GM23338 (cell line): ENCODE results near the gene MEGF9. TPM values are rescaled to one million over a fixed set of nuclear protein-coding genes. Genes with fewer than 3 reads are reported as not detected.

Experiments used
- ATAC-seq: fragments of 200-7000 bp; cut with Tn5 transposase; 3 replicates; pipeline ENCODE4 v1.9.1; 2020
- DNase-seq: peaks from one replicate; pipeline ENCODE4 v3.0.0-alpha.2; 2015; ENCODE audit warnings: low spot score
- H2AFZ ChIP-seq: fragments of 200-600 bp; sonication (generic); 2 replicates; pipeline ENCODE4 v1.8.0; 2016; ENCODE audit warnings: antibody characterized with exemption, mild to moderate bottlenecking, moderate library complexity
- H3F3A ChIP-seq: fragments of 200-600 bp; sonication (generic); replicated peaks from 2 replicates; pipeline ENCODE4 v1.8.0; 2017; ENCODE audit warnings: antibody characterized with exemption, mixed run types, low read depth
- H3K27ac ChIP-seq: fragments of 200-600 bp; sonication (generic); 2 replicates; pipeline ENCODE4 v1.6.1; 2016; ENCODE audit warnings: low read depth
- H3K27me3 ChIP-seq: fragments of 200-600 bp; sonication (generic); 2 replicates; pipeline ENCODE4 v1.8.0; 2016; ENCODE audit warnings: mild to moderate bottlenecking, mixed run types, moderate library complexity; ENCODE audit not compliant: insufficient read depth
- H3K36me3 ChIP-seq: fragments of 200-600 bp; sonication (generic); 2 replicates; pipeline ENCODE4 v1.8.0; 2016; ENCODE audit warnings: mild to moderate bottlenecking; ENCODE audit not compliant: insufficient read depth
- H3K4me1 ChIP-seq: fragments of 200-600 bp; sonication (generic); 2 replicates; pipeline ENCODE4 v1.8.0; 2016; ENCODE audit warnings: mild to moderate bottlenecking, moderate library complexity; ENCODE audit not compliant: insufficient read depth
- H3K4me2 ChIP-seq: fragments of 200-600 bp; sonication (generic); 2 replicates; pipeline ENCODE4 v1.7.1; 2017; ENCODE audit warnings: mixed run types
- H3K4me3 ChIP-seq: fragments of 200-600 bp; sonication (generic); 2 replicates; pipeline ENCODE4 v1.6.1; 2016; ENCODE audit warnings: mixed run types
- H3K79me2 ChIP-seq: fragments of 200-600 bp; sonication (generic); replicated peaks from 2 replicates; pipeline ENCODE4 v1.8.0; 2017; ENCODE audit warnings: mild to moderate bottlenecking; ENCODE audit not compliant: insufficient read depth
- H3K9me2 ChIP-seq: fragments of 200-600 bp; sonication (generic); 2 replicates; pipeline ENCODE4 v1.8.0; 2017; ENCODE audit not compliant: insufficient read depth
- H4K20me1 ChIP-seq: fragments of 200-600 bp; sonication (generic); replicated peaks from 2 replicates; pipeline ENCODE4 v1.8.0; 2017; ENCODE audit warnings: mild to moderate bottlenecking; ENCODE audit not compliant: insufficient read depth
- H3K27ac Mint-ChIP-seq: 2 replicates; pipeline ENCODE4 v1.8.0; 2020; ENCODE audit warnings: inconsistent platforms, mild to moderate bottlenecking, moderate library complexity, mixed read lengths
- H3K27me3 Mint-ChIP-seq: 3 replicates; pipeline ENCODE4 v1.8.0; 2022; ENCODE audit warnings: low read depth, mild to moderate bottlenecking, moderate library complexity, mixed read lengths, inconsistent platforms; ENCODE audit not compliant: insufficient read depth, poor library complexity
- H3K36me3 Mint-ChIP-seq: 3 replicates; pipeline ENCODE4 v1.8.0; 2021; ENCODE audit warnings: low read depth, mild to moderate bottlenecking, inconsistent platforms, moderate library complexity, mixed read lengths
- H3K4me1 Mint-ChIP-seq: 3 replicates; pipeline ENCODE4 v1.8.0; 2020; ENCODE audit warnings: mild to moderate bottlenecking, inconsistent platforms, mixed read lengths
- H3K4me3 Mint-ChIP-seq: 3 replicates; pipeline ENCODE4 v1.8.0; 2021; ENCODE audit warnings: moderate library complexity, mild to moderate bottlenecking, inconsistent platforms, mixed read lengths
- H3K9me3 Mint-ChIP-seq: 3 replicates; pipeline ENCODE4 v1.8.0; 2020; ENCODE audit warnings: moderate library complexity, mild to moderate bottlenecking, inconsistent platforms, mixed read lengths
- CREB1 ChIP-seq: fragments of 250-450 bp; sonication (Bioruptor Pico); IDR thresholded peaks from 2 replicates; pipeline ENCODE4 v1.5.0; 2020; ENCODE audit warnings: low read depth, mild to moderate bottlenecking, moderate library complexity
- CTCF ChIP-seq, 2 experiments: fragments of 200-600 bp in 1 of 2; sonication (generic) in 1 of 2; conservative IDR thresholded peaks; 2 replicates each; pipeline versions ENCODE4 v1.5.1 to v1.6.1; 2016 to 2017; ENCODE audit warnings: antibody characterized with exemption in 2 of 2, low read depth in 2 of 2, mild to moderate bottlenecking in 2 of 2, moderate library complexity in 1 of 2
- EZH2 ChIP-seq: fragments of 200-600 bp; sonication (generic); IDR thresholded peaks from one replicate; pipeline ENCODE4 v1.8.0; 2017; ENCODE audit warnings: antibody characterized with exemption, mild to moderate bottlenecking, low read depth; ENCODE audit not compliant: unreplicated experiment
- EZH2phosphoT487 ChIP-seq: fragments of 200-600 bp; sonication (generic); IDR thresholded peaks from one replicate; pipeline ENCODE4 v1.8.1; 2018; ENCODE audit warnings: antibody characterized with exemption; ENCODE audit not compliant: unreplicated experiment
- JUNB ChIP-seq: IDR thresholded peaks from one replicate; pipeline ENCODE4 v1.6.1; 2016; ENCODE audit warnings: antibody characterized with exemption; ENCODE audit not compliant: unreplicated experiment
- NANOG ChIP-seq: IDR thresholded peaks from 2 replicates; pipeline ENCODE4 v1.6.1; 2016; ENCODE audit warnings: antibody characterized with exemption, borderline replicate concordance
- POLR2AphosphoS5 ChIP-seq: IDR thresholded peaks from 2 replicates; pipeline ENCODE4 v1.6.1; 2016; ENCODE audit warnings: antibody characterized with exemption, low read depth
- STAT1 ChIP-seq: IDR thresholded peaks from one replicate; pipeline ENCODE4 v1.6.1; 2016; ENCODE audit warnings: antibody characterized with exemption; ENCODE audit not compliant: unreplicated experiment
- ZNF114 ChIP-seq: fragments of 250-450 bp; sonication (Bioruptor Pico); IDR thresholded peaks from 2 replicates; pipeline ENCODE4 v1.5.0; 2020; ENCODE audit warnings: mild to moderate bottlenecking, moderate library complexity
- ZNF331 ChIP-seq: fragments of 250-450 bp; sonication (Bioruptor Pico); IDR thresholded peaks from 2 replicates; pipeline ENCODE4 v1.5.0; 2020; ENCODE audit warnings: low read depth, mild to moderate bottlenecking, moderate library complexity
- ZNF462 ChIP-seq: fragments of 250-450 bp; sonication (Bioruptor Pico); IDR thresholded peaks from 2 replicates; pipeline ENCODE4 v1.5.0; 2020; ENCODE audit warnings: mild to moderate bottlenecking, moderate library complexity
- polyA plus RNA-seq: library from polyadenylated mRNA; unstranded; fragments of >200 nt; fragmentation: Nextera tagmentation; extraction: Ambion mirVana; gene quantifications from 2 replicates; pipeline ENCODE4 v1.2.1, GENCODE V29; 2016
- total RNA-seq: library from RNA; depleted of rRNA; stranded (reverse); fragments of >200 nt; shearing (Covaris generic); gene quantifications from 2 replicates; pipeline ENCODE4 v1.2.3, GENCODE V29; 2014

The MEGF9 gene
- total and polyA plus RNA-seq, 2 experiments from 2014 or later, result 0.87 to 1.6 TPM

- H2AFZ ChIP-seq, result no peak overlapping the region
- H3F3A ChIP-seq, result no peaks in the 10 kb centered on the region
- TF ChIP-seq POLR2AphosphoS5, result no peak
- no peak for TF ChIP-seq ZNF331 (CRISPR knock-in tag)
- no peak for TF ChIP-seq CREB1
- no peak for TF ChIP-seq NANOG
- TF ChIP-seq EZH2phosphoT487, result no peak
- DNase-seq (no peak), ATAC-seq (no peak)
- H3K27ac Mint-ChIP-seq, result no peak overlapping the region
- no peaks in the 10 kb centered on the region for H3K27me3 Mint-ChIP-seq
- H3K4me3 ChIP-seq, result no peak overlapping the region
- H3K27ac ChIP-seq, result no peak overlapping the region
- H3K4me1 Mint-ChIP-seq, result no peaks in the 10 kb centered on the region; the same call in 1 of the 3 replicates
- H3K36me3 ChIP-seq, result no peaks in the 10 kb centered on the region
- H3K4me2 ChIP-seq, result no peak overlapping the region
- H3K4me3 Mint-ChIP-seq, result no peak overlapping the region
- H3K79me2 ChIP-seq, result no peaks in the 10 kb centered on the region
- H4K20me1 ChIP-seq, result no peaks in the 10 kb centered on the region
- H3K27me3 ChIP-seq, result no peaks in the 10 kb centered on the region
- no peaks in the 10 kb centered on the region for H3K36me3 Mint-ChIP-seq
- H3K4me1 ChIP-seq, result no peaks in the 10 kb centered on the region
- H3K9me2 ChIP-seq, result 0 out of 2 replicates have a peak, but pooled peaks cover 4% of the 10 kb centered on the region
- H3K9me3 Mint-ChIP-seq, result no peaks in the 10 kb centered on the region
Measured at GRCh38 chr9:120740132-120740531, 25.9 kb upstream of the MEGF9 start.

- no peak for DNase-seq
- Histone ChIP-seq H3K27me3 (no peaks in the 10 kb centered on the region), H3K27ac (no peak overlapping the region), H3K9me2 (0 out of 2 replicates have a peak, but pooled peaks cover 4% of the 10 kb centered on the region), H3K4me1 (no peaks in the 10 kb centered on the region), H3K79me2 (no peaks in the 10 kb centered on the region), H3K4me3 (no peak overlapping the region), H4K20me1 (no peaks in the 10 kb centered on the region), H3K36me3 (no peaks in the 10 kb centered on the region), H2AFZ (no peak overlapping the region), H3F3A (no peaks in the 10 kb centered on the region), H3K4me2 (no peak overlapping the region)
- Mint-ChIP-seq H3K27me3 (no peaks in the 10 kb centered on the region), H3K27ac (no peak overlapping the region), H3K9me3 (no peaks in the 10 kb centered on the region), H3K36me3 (no peaks in the 10 kb centered on the region), H3K4me1 (no peaks in the 10 kb centered on the region; the same call in 1 of the 3 replicates), H3K4me3 (no peak overlapping the region)
- no peak for ATAC-seq
- TF ChIP-seq ZNF462 (CRISPR knock-in tag) (no peak), JUNB (no peak), EZH2phosphoT487 (no peak), EZH2 (no peak), CTCF (conservative IDR thresholded peaks at IDR 0.05; ENCODE audit: low read depth in 2 of 2) (no peak), CREB1 (no peak), STAT1 (no peak), NANOG (no peak), ZNF114 (CRISPR knock-in tag) (no peak), ZNF331 (CRISPR knock-in tag) (no peak)
Measured at GRCh38 chr9:120737416-120738165, 23.3 kb upstream of the MEGF9 start.
